SK-N-SH (cell line): Measurements from ENCODE around the gene ATP5F1D. TPM values are rescaled to one million over a fixed set of nuclear protein-coding genes. Genes with fewer than 3 reads are reported as not detected.
A peak's percentile ranks its signal among the peaks of the same experiment; 100 is the strongest.

Source experiments
- CTCF ChIA-PET: fragments of 300-600, 350-600 bp; formaldehyde crosslinking; extraction: SDS; loops from one replicate; lab custom pipeline; 2021; lab: Yijun Ruan, JAX
- POLR2A ChIA-PET: fragments of 350-600 bp; sonication (Branson Sonifier 250); formaldehyde crosslinking; extraction: SDS; loops from one replicate; lab custom pipeline; 2020; ENCODE audit warnings: antibody characterized with exemption, inconsistent platforms; lab: Yijun Ruan, JAX
- DNase-seq: peaks from one replicate; pipeline ENCODE4 v3.0.0; 2012
- H2AFZ ChIP-seq: fragments of 200-600 bp; sonication (generic); 2 replicates; pipeline ENCODE4 v1.8.1; 2016; ENCODE audit warnings: antibody characterized with exemption, mild to moderate bottlenecking, low read depth
- H3F3A ChIP-seq: fragments of 200-600 bp; sonication (generic); replicated peaks from 2 replicates; pipeline ENCODE3; 2016; ENCODE audit warnings: antibody characterized with exemption, mild to moderate bottlenecking; ENCODE audit not compliant: insufficient read depth
- H3K27ac ChIP-seq, 2 experiments: fragments of 200-500 bp in 1 of 2; fragments of 200-600 bp in 1 of 2; sonication (Bioruptor generic) in 1 of 2; sonication (generic), shearing (Covaris generic) in 1 of 2; 2 replicates each; pipeline versions ENCODE4 v1.5.1 to v1.6.1; 2014 to 2016; ENCODE audit warnings: low read depth in 2 of 2, inconsistent platforms in 1 of 2, low read length in 1 of 2, mild to moderate bottlenecking in 1 of 2, mixed read lengths in 1 of 2
- H3K27me3 ChIP-seq: fragments of 200-600 bp; sonication (generic), shearing (Covaris generic); 2 replicates; pipeline ENCODE4 v1.6.1; 2016; ENCODE audit warnings: mixed run types; ENCODE audit not compliant: insufficient read depth
- H3K36me3 ChIP-seq, 2 experiments: fragments of 200-500 bp in 1 of 2; fragments of 200-600 bp in 1 of 2; sonication (Bioruptor generic) in 1 of 2; sonication (generic) in 1 of 2; replicated peaks in 1 of 2; 2 replicates each; pipeline versions ENCODE3 to v1.5.1; 2014 to 2016; ENCODE audit warnings: low read length in 1 of 2, mild to moderate bottlenecking in 1 of 2; ENCODE audit not compliant: insufficient read depth in 2 of 2, control insufficient read depth in 1 of 2
- H3K4me1 ChIP-seq, 2 experiments: fragments of 200-500 bp in 1 of 2; fragments of 200-600 bp in 1 of 2; sonication (Bioruptor generic) in 1 of 2; sonication (generic), shearing (Covaris generic) in 1 of 2; 2 replicates each; pipeline versions ENCODE4 v1.5.1 to v1.6.1; 2014 to 2016; ENCODE audit warnings: low read depth in 1 of 2, low read length in 1 of 2, mixed run types in 1 of 2; ENCODE audit not compliant: insufficient read depth in 2 of 2, control insufficient read depth in 1 of 2
- H3K4me2 ChIP-seq: fragments of 200-600 bp; sonication (generic), shearing (Covaris generic); 2 replicates; pipeline ENCODE4 v1.6.1; 2017; ENCODE audit warnings: mixed run types
- H3K4me3 ChIP-seq, 2 experiments: fragments of 200-500 bp in 1 of 2; fragments of 200-600 bp in 1 of 2; sonication (Bioruptor generic) in 1 of 2; sonication (generic), shearing (Covaris generic) in 1 of 2; 2 replicates each; pipeline versions ENCODE4 v1.5.1 to v1.8.1; 2014 to 2016; ENCODE audit warnings: low read depth in 2 of 2, inconsistent platforms in 1 of 2, low read length in 1 of 2, mild to moderate bottlenecking in 1 of 2, mixed read lengths in 1 of 2, moderate library complexity in 1 of 2
- H3K79me2 ChIP-seq: fragments of 200-600 bp; sonication (generic); 2 replicates; pipeline ENCODE4 v1.8.1; 2017; ENCODE audit warnings: mild to moderate bottlenecking; ENCODE audit not compliant: insufficient read depth
- H3K9ac ChIP-seq: fragments of 200-600 bp; sonication (generic); 2 replicates; pipeline ENCODE4 v1.6.1; 2017; ENCODE audit warnings: mixed run types
- H3K9me2 ChIP-seq: fragments of 200-600 bp; sonication (generic); 2 replicates; pipeline ENCODE4 v1.6.1; 2017; ENCODE audit warnings: mixed run types
- H3K9me3 ChIP-seq: fragments of 200-600 bp; sonication (generic); 2 replicates; pipeline ENCODE4 v1.6.1; 2017; ENCODE audit warnings: mixed run types, mild to moderate bottlenecking, moderate library complexity
- H4K20me1 ChIP-seq: fragments of 200-600 bp; sonication (generic); 2 replicates; pipeline ENCODE4 v1.6.1; 2017; ENCODE audit warnings: mild to moderate bottlenecking, mixed run types; ENCODE audit not compliant: insufficient read depth
- CTCF ChIP-seq: fragments of 200-600 bp; sonication (generic); IDR thresholded peaks from 2 replicates; pipeline ENCODE4 v1.6.1; 2017; ENCODE audit warnings: antibody characterized with exemption, mild to moderate bottlenecking, moderate library complexity
- ELF1 ChIP-seq: IDR thresholded peaks from 2 replicates; pipeline ENCODE4 v1.4.0; 2012
- EP300 ChIP-seq, 2 experiments: IDR thresholded peaks; 2 replicates each; pipeline versions ENCODE4 v1.4.0 to v1.6.1; 2012; ENCODE audit warnings: borderline replicate concordance in 1 of 2, low read depth in 1 of 2, low read length in 1 of 2
- FOSL2 ChIP-seq: IDR thresholded peaks from 2 replicates; pipeline ENCODE4 v1.4.0; 2012; ENCODE audit warnings: low read depth, mild to moderate bottlenecking, moderate library complexity, borderline replicate concordance
- JUND ChIP-seq: IDR thresholded peaks from 2 replicates; pipeline ENCODE4 v1.4.0; 2012
- NFIC ChIP-seq: IDR thresholded peaks from 2 replicates; pipeline ENCODE4 v1.4.0; 2012; ENCODE audit warnings: borderline replicate concordance
- NRF1 ChIP-seq: IDR thresholded peaks from 2 replicates; pipeline ENCODE4 v1.6.1; 2012; ENCODE audit warnings: low read depth, mild to moderate bottlenecking, low read length
- PBX3 ChIP-seq: IDR thresholded peaks from 2 replicates; pipeline ENCODE4; 2012
- RAD21 ChIP-seq: IDR thresholded peaks from 2 replicates; pipeline ENCODE4 v1.6.1; 2012; ENCODE audit warnings: mild to moderate bottlenecking, low read length
- RCOR1 ChIP-seq: fragments of 150-350 bp; IDR thresholded peaks from 2 replicates; pipeline ENCODE4 v1.6.1; 2017; ENCODE audit warnings: antibody characterized with exemption, low read length
- RFX5 ChIP-seq: IDR thresholded peaks from 2 replicates; pipeline ENCODE4 v1.6.1; 2012; ENCODE audit warnings: mild to moderate bottlenecking, improper control_type of control experiment, low read length
- RXRA ChIP-seq: IDR thresholded peaks from 2 replicates; pipeline ENCODE4 v1.4.0; 2012; ENCODE audit warnings: low read depth, mild to moderate bottlenecking, borderline replicate concordance
- SIN3A ChIP-seq: IDR thresholded peaks from 2 replicates; pipeline ENCODE4 v1.6.1; 2012; ENCODE audit warnings: low read depth, mild to moderate bottlenecking, low read length, moderate library complexity, borderline replicate concordance
- SMC3 ChIP-seq: IDR thresholded peaks from 2 replicates; pipeline ENCODE4 v1.6.1; 2012; ENCODE audit warnings: low read depth, low read length, improper control_type of control experiment
- USF2 ChIP-seq: fragments of 150-350 bp; IDR thresholded peaks from 2 replicates; pipeline ENCODE4 v1.6.1; 2017; ENCODE audit warnings: antibody characterized with exemption, low read length, low read depth, borderline replicate concordance
- ZBTB33 ChIP-seq: IDR thresholded peaks from 2 replicates; pipeline ENCODE4 v1.4.0; 2012; ENCODE audit warnings: low read depth, borderline replicate concordance
- WGBS: methylation state at CpG from one replicate; pipeline ENCODE4 v1.1.6; 2017; ENCODE audit warnings: low lambda C conversion rate; 5-methylcytosine and 5-hydroxymethylcytosine counted together
- polyA plus RNA-seq, 3 experiments: library from polyadenylated mRNA; depleted of rRNA; stranded (reverse); fragments of >200 nt; gene quantifications; 2 replicates each; pipeline ENCODE4 v1.2.3, GENCODE V29; 2012

ATP5F1D gene
- polyA plus RNA-seq, 1 of the 3 experiments (the other 2 are of a cell fraction), result 226 TPM

- TF ChIP-seq ZBTB33, result no peak
- no peak for TF ChIP-seq SMC3
- no peak for TF ChIP-seq RCOR1
- TF ChIP-seq RXRA, result no peak; the same call in 1 of the 2 replicates
Measured at GRCh38 chr19:1248139-1248785, 6.7 kb downstream of the ATP5F1D start, which contains the start of gene MIDN (continued).

GRCh38 chr19:1248786-1249297 lies 7.3 kb downstream of the ATP5F1D start:
- DNase-seq, result peak; percentile 85
- peak overlapping the region; percentile 84; the same call in 1 of the 2 replicates for H3K4me2 ChIP-seq
- POLR2A ChIA-PET, result interaction anchor here (0.6 to 1.5 kb wide), 5 partner anchors 12 to 453 kb away, joined by 3 to 23 read pairs (median 7); partner anchors contain the start of gene CIRBP

More at GRCh38 chr19:1248786-1249297, 7.3 kb downstream of the ATP5F1D start:
- TF ChIP-seq ZBTB33 (no peak), SIN3A (peak; percentile 35; the same call in 1 of the 2 replicates), RAD21 (peak; percentile 44), PBX3 (no peak), NRF1 (peak; percentile 32; the same call in 1 of the 2 replicates), RFX5 (no peak), SMC3 (peak; percentile 26; the same call in 1 of the 2 replicates), USF2 (no peak), EP300 (IDR thresholded peaks at IDR 0.05; ENCODE audit: borderline replicate concordance in 1 of 2, low read depth in 1 of 2, low read length in 1 of 2) (no peak), JUND (no peak), FOSL2 (peak; percentile 21; the same call in 1 of the 2 replicates), NFIC (no peak), RXRA (0 out of 2 replicates have a peak, but pooled peaks have one; percentile 31), CTCF (peak; percentile 87), ELF1 (no peak)
- no peaks in the 10 kb centered on the region for H3K27me3 ChIP-seq
- H3K9me2 ChIP-seq, result no peaks in the 10 kb centered on the region
- H4K20me1 ChIP-seq, result peaks cover 23% of the 10 kb centered on the region
- H3K4me1 ChIP-seq, result peaks cover 13 to 37% of the 10 kb centered on the region in 2 experiments; a peak in 3 of 4 replicates
- H3K27ac ChIP-seq, result peak overlapping the region; percentile 95 to 96
- H2AFZ ChIP-seq, result no peak overlapping the region
- WGBS, result no CpG with 5 or more reads among the region's 74 CpGs
- no peaks in the 10 kb centered on the region for H3K9me3 ChIP-seq
- CTCF ChIA-PET, result interaction anchor here (0.6 to 2.5 kb wide), 7 partner anchors 11 to 31 kb away, joined by 3 to 22 read pairs (median 6); partner anchors contain the start of gene CIRBP
- H3F3A ChIP-seq, result peaks cover 37% of the 10 kb centered on the region
- H3K36me3 ChIP-seq, result peaks cover 5 to 13% of the 10 kb centered on the region in 2 experiments
- peak overlapping the region; percentile 72 to 88 for H3K4me3 ChIP-seq
- peak overlapping the region; percentile 96 for H3K9ac ChIP-seq
- peaks cover 49% of the 10 kb centered on the region for H3K79me2 ChIP-seq
